PFSK-1 (cell line): Measurements from ENCODE around the gene PPP1R3E.
A peak's percentile ranks its signal among the peaks of the same experiment; 100 is the strongest.

ENCODE experiments used
- FOXP2 ChIP-seq: optimal IDR thresholded peaks from 2 replicates; pipeline ENCODE3; 2011; ENCODE audit warnings: borderline replicate concordance, control low read depth, inconsistent platforms; ENCODE audit not compliant: insufficient read depth; ENCODE audit errors: extremely low read length, extremely low read depth
- POLR2AphosphoS5 ChIP-seq: IDR thresholded peaks from 2 replicates; pipeline ENCODE4 v1.6.1; 2012; ENCODE audit warnings: low read depth, mild to moderate bottlenecking, control low read depth, low read length, moderate library complexity
- REST ChIP-seq, 2 experiments: IDR thresholded peaks; 2 replicates each; pipeline versions ENCODE4 v1.6.1 to v1.8.0; 2011 to 2012; ENCODE audit warnings: low read depth in 2 of 2, low read length in 2 of 2, control low read depth in 1 of 2, inconsistent platforms in 1 of 2, mild to moderate bottlenecking in 1 of 2, moderate library complexity in 1 of 2; ENCODE audit not compliant: insufficient read depth in 1 of 2
- SIN3A ChIP-seq: IDR thresholded peaks from 2 replicates; pipeline ENCODE4 v1.6.1; 2012; ENCODE audit warnings: mild to moderate bottlenecking, low read length, moderate library complexity, borderline replicate concordance; ENCODE audit not compliant: insufficient read depth
- TAF1 ChIP-seq: IDR thresholded peaks from 2 replicates; pipeline ENCODE4 v1.6.1; 2012; ENCODE audit warnings: low read length, control low read depth, borderline replicate concordance; ENCODE audit not compliant: insufficient read depth

The PPP1R3E gene

GRCh38 chr14:23335623-23336022 is 33.0 kb upstream of the PPP1R3E start:
- no peak for TF ChIP-seq FOXP2
- TF ChIP-seq POLR2AphosphoS5, result no peak
- TF ChIP-seq REST (IDR thresholded peaks at IDR 0.05; ENCODE audit: insufficient read depth in 1 of 2, low read depth in 2 of 2, low read length in 2 of 2), result no peak
- no peak for TF ChIP-seq TAF1
- TF ChIP-seq SIN3A, result no peak

- TF ChIP-seq FOXP2, result no peak
- TF ChIP-seq POLR2AphosphoS5, result no peak
- TF ChIP-seq TAF1, result no peak
Measured at GRCh38 chr14:23327947-23328744, 25.5 kb upstream of the PPP1R3E start.

- TF ChIP-seq REST (IDR thresholded peaks at IDR 0.05; ENCODE audit: insufficient read depth in 1 of 2, low read depth in 2 of 2, low read length in 2 of 2), result no peak
- TF ChIP-seq SIN3A, result no peak
- TF ChIP-seq POLR2AphosphoS5, result peak; percentile 52; the same call in 1 of the 2 replicates
- no peak for TF ChIP-seq FOXP2
- no peak for TF ChIP-seq TAF1
Measured at GRCh38 chr14:23326491-23327332, 24.1 kb upstream of the PPP1R3E start.

- no peak for TF ChIP-seq SIN3A
- no peak for TF ChIP-seq FOXP2
- TF ChIP-seq REST (IDR thresholded peaks at IDR 0.05; ENCODE audit: insufficient read depth in 1 of 2, low read depth in 2 of 2, low read length in 2 of 2), result no peak
- TF ChIP-seq POLR2AphosphoS5, result no peak
- TF ChIP-seq TAF1, result no peak
Measured at GRCh38 chr14:23324993-23325392, 22.3 kb upstream of the PPP1R3E start.

GRCh38 chr14:23324455-23324846 is 21.8 kb upstream of the PPP1R3E start:
- TF ChIP-seq FOXP2 (no peak), TAF1 (no peak), POLR2AphosphoS5 (no peak), SIN3A (no peak), REST (IDR thresholded peaks at IDR 0.05; ENCODE audit: insufficient read depth in 1 of 2, low read depth in 2 of 2, low read length in 2 of 2) (no peak)
